Heart left ventricle (tissue), 16 donors: ENCODE measurements around the gene GOPC. TPM values are rescaled to one million over a fixed set of nuclear protein-coding genes. Genes with fewer than 3 reads are reported as not detected.

Experiments used
- ATAC-seq, 4 donors: fragments of 200-7000 bp; cut with Tn5 transposase; one replicate each; pipeline ENCODE4 v1.9.1; 2020 to 2022; ENCODE audit warnings: moderate library complexity in 4 of 4, mild to moderate bottlenecking in 3 of 4, moderate number of reproducible peaks in 1 of 4
- DNase-seq, 5 donors: peaks; one replicate each; pipeline ENCODE4 v3.0.0-alpha.2; 2020
- H3K27ac ChIP-seq, 12 donors: fragments of 200-600 bp; sonication (generic) in 4 of 12; one replicate each; pipeline versions ENCODE4 v1.5.0 to v1.8.0; 2016 to 2022; ENCODE audit warnings: mild to moderate bottlenecking in 2 of 12
- H3K27me3 ChIP-seq, 9 donors: fragments of 200-600 bp; sonication (generic) in 2 of 9; one replicate each; pipeline versions ENCODE4 v1.5.1 to v1.8.0; 2016 to 2022; ENCODE audit warnings: mild to moderate bottlenecking in 3 of 9
- H3K36me3 ChIP-seq, 9 donors: fragments of 200-600 bp; sonication (generic) in 2 of 9; one replicate each; pipeline versions ENCODE4 v1.5.0 to v1.8.0; 2018 to 2022; ENCODE audit warnings: mild to moderate bottlenecking in 2 of 9
- H3K4me1 ChIP-seq, 12 donors: fragments of 200-600 bp; sonication (generic) in 4 of 12; one replicate each; pipeline versions ENCODE4 v1.5.0 to v1.8.0; 2016 to 2022; ENCODE audit warnings: mild to moderate bottlenecking in 3 of 12
- H3K4me3 ChIP-seq, 12 donors: fragments of 200-600 bp; sonication (generic) in 4 of 12; one replicate each; pipeline versions ENCODE4 v1.5.0 to v1.8.0; 2017 to 2022; ENCODE audit warnings: mild to moderate bottlenecking in 9 of 12, moderate library complexity in 4 of 12
- H3K9me3 ChIP-seq, 12 donors: fragments of 200-600 bp; sonication (generic) in 4 of 12; one replicate each; pipeline versions ENCODE4 v1.5.0 to v1.8.0; 2016 to 2022; ENCODE audit warnings: mild to moderate bottlenecking in 1 of 12
- POLR2A ChIP-seq, 2 donors: fragments of 450-650 bp; IDR thresholded peaks; one replicate each; pipeline ENCODE4 v1.6.1; 2017; ENCODE audit warnings: antibody characterized with exemption in 2 of 2, mild to moderate bottlenecking in 2 of 2, moderate library complexity in 2 of 2
- WGBS, 4 donors: extraction: QIAGEN DNeasy Blood & Tissue Kit in 2 of 4; methylation state at CpG; one replicate each; pipeline versions ENCODE4 v1.1.5 to v1.1.7; 2013 to 2018; 5-methylcytosine and 5-hydroxymethylcytosine counted together
- intact Hi-C, 10 donors: fragments of 100-400 bp; cut with DNase I; formaldehyde crosslinking; loops; one replicate each; pipeline versions ENCODE4 v1.11.1 to v1.14.2; 2022
- polyA plus RNA-seq, 2 donors: library from polyadenylated mRNA; stranded (reverse); fragments of 200-250 nt; gene quantifications; one replicate each; pipeline ENCODE4 v1.2.3, GENCODE V29; 2013
- total RNA-seq, 9 donors: library from RNA; depleted of rRNA in 2 of 9; stranded (reverse); fragments of >200 nt in 2 of 9; fragmentation: NEBNext Ultra II Directional in 3 of 9; extraction: Animal tissue kit (Norgen Biotek cat#: 25700) in 3 of 9; gene quantifications; one replicate each; pipeline versions ENCODE4 v1.1.0 to v1.2.4, GENCODE V29; 2016 to 2023
- TF ChIP-seq, protein P1 (sequence below), 12 donors: fragments of 200-600 bp; sonication (generic) in 4 of 12; IDR thresholded peaks; one replicate each; pipeline versions ENCODE4 v1.5.0 to v1.8.0; 2018 to 2022; ENCODE audit warnings: antibody characterized with exemption in 12 of 12, mild to moderate bottlenecking in 5 of 12
- donor health status: ischemic (EF 13 %, LVEDD 7.1; RV severe dilation, severe dysfunction).
- donor health status: healthy with polysubstance abuse.
- donor health status: DM: no; HTN: yes; CAD: no.
- donor health status: DM: no; HTN: no; CAD: no.
- donor health status: ischemic (EF 25% LVEDD 6.9; RV normal size, moderate dysfunction).
- donor health status: ischemic (EF 25% LVEDD 5.7; RV mildly dilated, moderate dysfunction).
- donor health status: healthy.
- donor health status: DM: yes; HTN: yes; CAD: no.
- donor health status: ischemic (EF 35%, LVEDD 5.7; RV mildly dilated, moderate dysfunction).
- donor health status: nonischemic (EF 11% LVEDD 7.7; RV severe dilation, severe dysfunction).
- donor health status: DM: yes; HTN: yes; CAD: no.
- donor health status: PGD.
- donor health status: ischemic (EF 29% LVEDD 5.4; RV normal size, mild dysfunction).
- donor health status: nonischemic (EF 23%, LVEDD 6.1; RV moderate dilation, normal function).

The GOPC gene
- total and polyA plus RNA-seq, 11 donors = 13.5 to 29.9 (median 21.2) TPM

DNA sequence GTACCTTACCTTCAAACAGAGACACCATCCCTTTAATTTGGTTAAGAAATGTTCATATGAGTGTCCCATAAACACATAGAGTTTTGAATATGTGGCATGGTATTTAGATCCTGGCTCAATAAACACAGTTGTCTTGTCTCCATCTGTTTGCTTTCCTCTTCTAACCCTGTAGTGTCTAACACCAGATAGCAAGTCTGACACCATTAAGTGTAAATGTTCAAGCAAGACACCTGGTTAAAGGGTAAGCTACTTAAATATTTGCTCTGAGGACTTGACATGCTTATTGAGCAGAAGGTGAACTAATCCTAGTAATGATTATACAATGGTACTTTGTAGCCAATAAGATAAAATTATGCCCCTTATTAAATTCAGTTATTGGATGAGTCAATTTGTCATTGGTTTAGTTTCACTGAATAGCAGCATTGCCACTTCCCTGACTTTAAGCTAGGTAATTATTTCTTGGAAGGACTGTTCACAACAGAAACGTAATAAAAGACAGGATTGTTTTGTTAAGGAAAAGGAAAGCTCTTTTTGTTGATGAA lies 26.9 kb upstream of the GOPC start:
- ATAC-seq (no peak), DNase-seq (no peak)
- H3K9me3 ChIP-seq = peaks cover 0 to 38% (median 16%) of the 10 kb centered on the region in 12 donors
- TF ChIP-seq POLR2A (IDR thresholded peaks at IDR 0.05) = no peak
- no peaks in the 10 kb centered on the region for H3K36me3 ChIP-seq
- no peak overlapping the region for H3K27ac ChIP-seq
- no peaks in the 10 kb centered on the region for H3K4me1 ChIP-seq
- intact Hi-C loops = no loop called here
- WGBS, 4 donors = 54 to 67% (median 61%) methylated on average over 1 of the region's 1 CpG
- no peaks in the 10 kb centered on the region for H3K27me3 ChIP-seq
- no peak overlapping the region for H3K4me3 ChIP-seq

DNA sequence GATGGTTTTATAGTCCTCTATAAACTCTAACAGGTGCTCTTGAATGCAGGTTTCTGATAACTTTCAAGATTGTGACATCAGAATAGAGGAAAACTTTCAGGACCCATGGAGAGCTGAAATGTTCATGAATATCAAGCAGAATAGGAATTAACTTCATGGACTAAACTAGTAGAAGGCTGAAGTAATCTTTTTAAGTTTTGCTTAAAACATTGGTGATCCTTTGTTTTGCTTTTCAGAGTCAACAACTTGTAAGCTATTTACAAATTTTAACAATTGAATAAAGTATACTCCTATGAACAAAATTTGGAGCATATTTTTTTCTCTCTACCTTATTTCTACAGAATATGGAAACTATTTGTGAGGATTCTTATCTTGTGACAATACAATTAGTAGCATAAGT lies 25.2 kb upstream of the GOPC start:
- no peaks in the 10 kb centered on the region for H3K27me3 ChIP-seq
- ATAC-seq = no peak
- H3K4me1 ChIP-seq = no peaks in the 10 kb centered on the region
- H3K27ac ChIP-seq = no peak overlapping the region
- no peaks in the 10 kb centered on the region for H3K36me3 ChIP-seq
- no peak for DNase-seq
- intact Hi-C loops = no loop called here
- no peak overlapping the region for H3K4me3 ChIP-seq
- TF ChIP-seq POLR2A (IDR thresholded peaks at IDR 0.05) = no peak
- TF ChIP-seq, protein P1, sequence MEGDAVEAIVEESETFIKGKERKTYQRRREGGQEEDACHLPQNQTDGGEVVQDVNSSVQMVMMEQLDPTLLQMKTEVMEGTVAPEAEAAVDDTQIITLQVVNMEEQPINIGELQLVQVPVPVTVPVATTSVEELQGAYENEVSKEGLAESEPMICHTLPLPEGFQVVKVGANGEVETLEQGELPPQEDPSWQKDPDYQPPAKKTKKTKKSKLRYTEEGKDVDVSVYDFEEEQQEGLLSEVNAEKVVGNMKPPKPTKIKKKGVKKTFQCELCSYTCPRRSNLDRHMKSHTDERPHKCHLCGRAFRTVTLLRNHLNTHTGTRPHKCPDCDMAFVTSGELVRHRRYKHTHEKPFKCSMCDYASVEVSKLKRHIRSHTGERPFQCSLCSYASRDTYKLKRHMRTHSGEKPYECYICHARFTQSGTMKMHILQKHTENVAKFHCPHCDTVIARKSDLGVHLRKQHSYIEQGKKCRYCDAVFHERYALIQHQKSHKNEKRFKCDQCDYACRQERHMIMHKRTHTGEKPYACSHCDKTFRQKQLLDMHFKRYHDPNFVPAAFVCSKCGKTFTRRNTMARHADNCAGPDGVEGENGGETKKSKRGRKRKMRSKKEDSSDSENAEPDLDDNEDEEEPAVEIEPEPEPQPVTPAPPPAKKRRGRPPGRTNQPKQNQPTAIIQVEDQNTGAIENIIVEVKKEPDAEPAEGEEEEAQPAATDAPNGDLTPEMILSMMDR (IDR thresholded peaks at IDR 0.05) = no peak
- peaks cover 0 to 42% (median 16%) of the 10 kb centered on the region in 12 donors for H3K9me3 ChIP-seq

DNA sequence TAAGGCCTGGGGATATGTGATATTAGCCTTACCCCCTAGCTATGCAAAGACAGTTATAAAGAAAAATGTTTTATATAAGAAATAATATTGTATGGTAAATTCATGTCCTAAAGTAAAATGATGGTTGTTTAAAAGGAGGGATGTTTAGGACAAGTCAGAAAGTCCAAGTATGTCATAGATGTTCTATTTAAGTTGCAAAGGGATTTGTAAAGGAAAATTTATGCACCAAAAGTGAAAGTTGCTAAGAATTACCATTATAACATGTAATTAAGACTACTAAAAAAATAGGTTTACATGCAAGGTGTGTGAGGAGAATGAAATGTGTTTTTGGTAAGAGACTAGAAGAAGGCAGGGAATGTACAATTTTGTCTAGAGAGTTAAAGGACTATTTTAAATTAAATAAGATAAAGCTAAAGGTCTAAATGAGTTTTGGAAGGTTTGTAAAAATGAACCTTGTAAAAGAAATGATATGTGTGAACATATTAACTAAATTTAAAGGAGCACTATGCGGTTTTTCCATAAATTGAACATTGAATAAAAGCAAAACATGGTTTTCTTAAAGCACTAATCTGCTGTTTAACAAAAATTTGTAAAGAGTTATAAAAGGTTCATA lies 22.7 kb upstream of the GOPC start:
- no peak overlapping the region for H3K27ac ChIP-seq
- no peaks in the 10 kb centered on the region for H3K27me3 ChIP-seq
- intact Hi-C loops = no loop called here
- TF ChIP-seq, protein P1 (IDR thresholded peaks at IDR 0.05) = no peak
- TF ChIP-seq POLR2A (IDR thresholded peaks at IDR 0.05) = no peak
- DNase-seq = no peak
- 73 to 85% (median 78%) methylated on average over 1 of the region's 1 CpG for WGBS, 4 donors
- H3K36me3 ChIP-seq = no peaks in the 10 kb centered on the region
- ATAC-seq = no peak
- no peaks in the 10 kb centered on the region for H3K4me1 ChIP-seq
- peaks cover 0 to 42% (median 16%) of the 10 kb centered on the region in 12 donors for H3K9me3 ChIP-seq
- no peak overlapping the region for H3K4me3 ChIP-seq

DNA sequence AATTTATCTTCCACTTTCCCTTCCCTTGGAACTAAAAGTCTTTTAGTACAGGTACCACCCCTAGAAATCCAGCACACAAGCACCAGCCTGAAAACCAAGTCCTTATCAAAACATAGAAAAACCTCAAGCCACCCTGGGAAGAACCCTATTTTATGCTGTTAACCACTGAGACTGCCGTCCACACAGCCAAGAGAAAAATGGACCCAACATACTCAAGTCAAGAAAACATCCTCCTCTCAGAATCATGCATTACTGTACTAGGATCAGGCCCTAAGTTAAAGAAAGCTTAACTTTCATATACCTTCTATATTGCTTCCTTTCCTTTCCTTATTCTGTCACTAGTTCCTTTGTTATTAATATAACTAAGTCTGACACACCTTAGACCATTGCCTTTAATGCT lies 16.9 kb upstream of the GOPC start:
- H3K36me3 ChIP-seq = no peaks in the 10 kb centered on the region
- H3K9me3 ChIP-seq = peaks cover 0 to 4% (median 0%) of the 10 kb centered on the region in 12 donors
- no peaks in the 10 kb centered on the region for H3K4me1 ChIP-seq
- DNase-seq = no peak
- no peak overlapping the region for H3K27ac ChIP-seq
- H3K27me3 ChIP-seq = no peaks in the 10 kb centered on the region
- TF ChIP-seq, protein P1 (IDR thresholded peaks at IDR 0.05) = no peak
- TF ChIP-seq POLR2A (IDR thresholded peaks at IDR 0.05) = no peak
- intact Hi-C loops = no loop called here
- no peak for ATAC-seq
- 82 to 97% (median 89%) methylated on average over 1 of the region's 1 CpG for WGBS, 4 donors
- no peak overlapping the region for H3K4me3 ChIP-seq
